Dedifferentiated amniotic fluid mesenchymal stem cell (primary cell): ENCODE results near the gene CPEB4.

Source experiments
- DNase-seq: peaks from one replicate; pipeline ENCODE4 v3.0.0-alpha.2; 2016; ENCODE audit errors: extremely low spot score

Gene CPEB4

GRCh38 chr5:173887610-173888472 is at the start of gene CPEB4:
Gene CPEB4 (plus strand): TSS chr5:173888349. CDS start chr5:173889734, 1,385 bp downstream.
- DNase-seq: peak; percentile 100

GRCh38 chr5:173839117-173839713 is 48.9 kb upstream of the CPEB4 start:
- DNase-seq: no peak

GRCh38 chr5:173840111-173840983 is 47.8 kb upstream of the CPEB4 start:
- DNase-seq: no peak

GRCh38 chr5:173841710-173842109 is 46.4 kb upstream of the CPEB4 start:
- no peak for DNase-seq

- no peak for DNase-seq
These were observed 44.4 kb upstream of the CPEB4 start for GRCh38 chr5:173843794-173844193.

GRCh38 chr5:173845321-173845720 is 42.8 kb upstream of the CPEB4 start:
- no peak for DNase-seq

GRCh38 chr5:173846929-173847501 is 41.1 kb upstream of the CPEB4 start:
- DNase-seq: no peak

- DNase-seq: no peak
These were observed 39.1 kb upstream of the CPEB4 start for GRCh38 chr5:173848986-173849596.

- DNase-seq: no peak
These were observed 38.2 kb upstream of the CPEB4 start for GRCh38 chr5:173849908-173850307.

GRCh38 chr5:173850659-173851058 is 37.5 kb upstream of the CPEB4 start:
- no peak for DNase-seq

GRCh38 chr5:173851595-173852243 is 36.4 kb upstream of the CPEB4 start:
- no peak for DNase-seq

GRCh38 chr5:173852790-173853359 is 35.3 kb upstream of the CPEB4 start:
- DNase-seq: no peak

GRCh38 chr5:173853370-173854131 is 34.6 kb upstream of the CPEB4 start:
- DNase-seq: no peak

- no peak for DNase-seq
These were observed 32.8 kb upstream of the CPEB4 start for GRCh38 chr5:173855162-173855994.

- no peak for DNase-seq
These were observed 32.0 kb upstream of the CPEB4 start for GRCh38 chr5:173855995-173856656.

- DNase-seq: no peak
These were observed 30.9 kb upstream of the CPEB4 start for GRCh38 chr5:173857234-173857633.

GRCh38 chr5:173858021-173858669 is 30.0 kb upstream of the CPEB4 start:
- DNase-seq: no peak
